CD4-positive, alpha-beta T cell treated with Interleukin-21 for 1 hour (primary cell): Measurements from ENCODE around the gene CLINT1.
"Not testable (repeated sequence)": the region's sequence is repeated elsewhere in the genome, so short reads cannot be mapped to it uniquely, and the experiment has no call there.

ENCODE experiments used
- DNase-seq: peaks from one replicate; pipeline ENCODE4 v3.0.0-alpha.2; 2020

CLINT1 gene

GRCh38 chr5:157860898-157861890, 2.2 kb upstream of the CLINT1 start:
- no peak for DNase-seq

- no peak for DNase-seq
These were observed 256 bp upstream of the CLINT1 start for GRCh38 chr5:157859227-157859575.

GRCh38 chr5:157857816-157858526, 974 bp downstream of the CLINT1 start:
- DNase-seq: peak; percentile 43

- DNase-seq: peak; percentile 26
These were observed 3.4 kb downstream of the CLINT1 start for GRCh38 chr5:157855404-157855994.

GRCh38 chr5:157853365-157853764, 5.6 kb downstream of the CLINT1 start:
- not testable (repeated sequence) for DNase-seq

- no peak for DNase-seq
These were observed 12.9 kb downstream of the CLINT1 start for GRCh38 chr5:157845914-157846598.

GRCh38 chr5:157842787-157843186, 16.2 kb downstream of the CLINT1 start:
- no peak for DNase-seq

GRCh38 chr5:157842185-157842584, 16.8 kb downstream of the CLINT1 start:
- DNase-seq: no peak

- DNase-seq: no peak
These were observed 19.7 kb downstream of the CLINT1 start for GRCh38 chr5:157839157-157839795.

- DNase-seq: no peak
These were observed 22.7 kb downstream of the CLINT1 start for GRCh38 chr5:157836121-157836753.

- DNase-seq: no peak
These were observed 23.9 kb downstream of the CLINT1 start for GRCh38 chr5:157835041-157835440.

- peak; percentile 3 for DNase-seq
These were observed 29.9 kb downstream of the CLINT1 start for GRCh38 chr5:157828944-157829639.

- no peak for DNase-seq
These were observed 30.6 kb downstream of the CLINT1 start for GRCh38 chr5:157828105-157828943.

- DNase-seq: no peak
These were observed 31.5 kb downstream of the CLINT1 start for GRCh38 chr5:157827423-157827822.

- DNase-seq: no peak
These were observed 35.3 kb downstream of the CLINT1 start for GRCh38 chr5:157823655-157824054.

- DNase-seq: no peak
These were observed 36.9 kb downstream of the CLINT1 start for GRCh38 chr5:157821822-157822622.

GRCh38 chr5:157821405-157821804, 37.5 kb downstream of the CLINT1 start:
- DNase-seq: no peak

- DNase-seq: peak; percentile 43
These were observed 38.2 kb downstream of the CLINT1 start for GRCh38 chr5:157820593-157821252.
